ENCODE results near the gene GRAMD1A.
"Not testable (repeated sequence)": the region's sequence is repeated elsewhere in the genome, so short reads cannot be mapped to it uniquely, and the experiment has no call there.

GRAMD1A gene

DNA sequence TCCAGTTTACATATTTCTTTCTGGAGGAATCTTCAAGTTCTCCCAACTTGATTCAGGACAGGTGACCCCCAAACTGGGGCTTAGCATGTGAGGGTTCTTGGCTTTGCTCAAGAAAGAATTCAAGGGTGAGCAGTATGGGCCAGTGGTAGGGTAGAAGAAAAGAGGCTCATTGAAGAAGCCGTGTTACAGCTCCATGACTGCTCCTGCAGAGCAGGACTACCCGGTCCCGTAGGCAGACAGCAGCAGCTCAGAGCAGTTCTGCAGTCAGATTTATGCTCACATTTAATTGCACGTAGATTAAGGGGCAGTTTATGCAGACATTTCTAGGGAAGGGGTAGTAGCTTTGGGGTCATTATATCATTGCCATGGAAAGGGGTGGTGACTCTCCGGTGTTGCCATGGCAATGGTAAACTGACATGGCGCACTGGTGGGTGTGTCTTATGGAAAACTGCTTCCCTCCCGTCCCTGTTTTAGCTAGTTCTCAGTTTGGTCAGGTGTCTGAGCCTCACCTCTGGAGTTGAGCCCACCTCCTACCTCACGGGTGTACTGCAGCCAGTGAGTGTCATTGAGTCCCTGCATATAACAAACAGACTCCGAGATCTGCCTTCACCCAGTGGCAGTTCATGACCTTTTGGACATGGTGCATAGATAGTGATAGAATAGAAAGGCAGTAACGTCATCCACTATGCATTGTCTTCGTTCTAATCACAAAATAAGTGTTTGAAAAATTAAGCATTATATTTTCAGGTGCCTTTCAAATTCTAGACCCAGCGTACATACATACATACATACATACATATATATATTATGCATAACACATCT lies 20.1 kb upstream of the GRAMD1A start:
- no peak for DNase-seq

GRCh38 chr19:34982275-34982674 lies 17.8 kb upstream of the GRAMD1A start:
- no peak for DNase-seq

- no peak for DNase-seq
Observed at GRCh38 chr19:34983786-34984185, 16.3 kb upstream of the GRAMD1A start.

DNA sequence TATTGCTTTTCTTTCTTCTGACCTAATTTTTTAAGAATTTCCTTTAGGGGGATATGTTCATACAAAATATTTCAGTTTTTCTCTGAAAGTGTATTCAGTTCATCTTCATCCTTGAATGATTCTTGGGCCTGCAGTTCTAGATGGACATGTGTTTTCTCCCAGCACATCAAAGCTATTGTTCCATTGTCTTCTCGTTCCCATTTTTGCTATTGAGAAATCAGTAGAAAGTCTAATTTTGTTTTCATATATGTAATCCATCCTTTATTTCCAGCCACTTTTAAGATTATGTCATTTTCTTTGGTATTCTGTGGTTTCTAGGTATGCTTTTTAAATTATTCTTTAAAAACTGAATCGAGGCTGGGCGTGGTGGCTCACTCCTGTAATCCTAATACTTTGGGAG lies 15.8 kb upstream of the GRAMD1A start:
- no peak for DNase-seq

GRCh38 chr19:34985249-34986022 lies 14.7 kb upstream of the GRAMD1A start:
- DNase-seq = no peak

GRCh38 chr19:34988119-34988518 lies 12.0 kb upstream of the GRAMD1A start:
- no peak for DNase-seq

DNA sequence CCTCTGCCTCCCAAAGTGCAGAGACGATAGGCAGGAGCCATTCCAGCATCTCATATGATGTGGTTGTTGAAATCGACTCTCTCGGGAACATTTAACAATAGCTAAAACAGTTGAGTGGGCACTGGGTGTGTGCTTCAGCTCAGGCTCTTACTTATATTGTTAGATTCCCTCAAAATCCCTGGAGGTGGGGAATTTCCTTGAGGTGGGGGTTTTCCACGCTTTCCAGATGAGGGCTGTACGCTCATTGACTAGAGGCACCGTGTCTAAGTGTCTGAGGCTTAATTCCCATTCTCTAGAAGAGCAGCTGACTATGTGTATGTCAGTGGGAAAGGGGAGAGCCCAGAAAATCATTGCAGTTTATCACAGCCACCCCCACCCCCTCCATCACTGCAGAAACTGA lies 10.8 kb upstream of the GRAMD1A start:
- no peak for DNase-seq

DNA sequence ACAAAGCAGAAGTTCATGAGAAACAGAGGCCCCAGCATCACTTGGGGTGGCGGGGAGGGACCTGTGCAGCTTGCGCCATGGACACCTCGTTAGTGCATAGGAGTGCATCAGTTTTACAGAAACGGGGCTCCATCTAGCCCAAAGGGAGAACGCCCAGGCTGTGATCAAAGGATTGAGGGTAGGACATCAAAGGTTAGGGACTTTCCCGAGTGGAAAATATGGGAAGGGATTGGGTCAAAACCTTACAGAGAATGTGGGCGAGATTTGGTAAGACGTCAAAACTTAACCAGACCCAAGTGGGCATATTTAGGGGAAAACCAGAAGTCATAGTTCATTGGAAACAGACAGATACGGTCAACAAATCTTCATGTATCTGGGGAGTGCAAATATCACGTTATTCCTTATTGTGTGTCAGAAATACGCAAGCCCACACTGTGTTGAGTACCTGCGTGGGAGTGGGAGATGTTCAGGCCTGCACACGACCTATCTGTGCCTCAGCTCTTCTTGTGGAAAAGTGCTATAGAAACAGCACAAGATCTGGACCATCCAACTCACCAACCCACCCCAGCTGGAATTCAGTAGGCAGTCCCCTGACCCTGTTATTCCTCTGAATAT lies 9.4 kb upstream of the GRAMD1A start:
- DNase-seq = no peak

DNA sequence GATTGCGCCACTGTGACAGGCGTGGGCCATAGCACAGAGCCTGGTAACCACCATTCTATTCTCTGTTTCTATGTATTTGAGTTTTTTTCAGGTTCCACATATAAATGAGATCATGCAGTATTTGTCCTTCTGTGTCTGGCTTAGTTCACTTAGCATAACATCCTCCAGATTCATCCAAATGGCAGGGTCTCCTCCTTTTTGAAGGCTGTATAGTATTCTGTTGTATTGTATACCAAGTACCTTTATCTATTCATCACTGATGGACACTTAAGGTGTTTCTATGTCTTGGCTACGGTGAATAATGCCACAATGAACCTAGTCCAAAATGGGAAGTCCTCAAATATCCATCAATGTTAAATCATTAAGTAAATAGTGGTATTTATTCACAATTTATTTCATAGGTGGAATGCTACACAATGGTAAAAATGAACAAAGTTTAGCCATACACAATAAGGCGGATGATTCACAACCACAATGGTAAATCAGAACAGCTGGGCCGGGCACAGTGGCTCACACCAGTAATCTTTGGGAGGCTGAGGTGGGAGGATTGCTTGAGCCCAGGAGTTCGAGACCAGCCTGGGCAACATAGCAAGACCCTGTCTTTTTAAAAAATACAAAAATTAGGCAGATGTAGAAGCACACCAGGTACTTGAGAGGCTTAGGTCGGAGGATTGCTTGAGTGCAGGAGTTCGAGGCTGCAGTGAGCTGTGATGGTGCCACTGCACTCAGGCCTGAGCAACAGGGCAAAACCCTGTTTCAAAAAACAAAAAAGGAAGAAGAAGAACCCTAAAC lies 8.4 kb upstream of the GRAMD1A start:
- no peak for DNase-seq

DNA sequence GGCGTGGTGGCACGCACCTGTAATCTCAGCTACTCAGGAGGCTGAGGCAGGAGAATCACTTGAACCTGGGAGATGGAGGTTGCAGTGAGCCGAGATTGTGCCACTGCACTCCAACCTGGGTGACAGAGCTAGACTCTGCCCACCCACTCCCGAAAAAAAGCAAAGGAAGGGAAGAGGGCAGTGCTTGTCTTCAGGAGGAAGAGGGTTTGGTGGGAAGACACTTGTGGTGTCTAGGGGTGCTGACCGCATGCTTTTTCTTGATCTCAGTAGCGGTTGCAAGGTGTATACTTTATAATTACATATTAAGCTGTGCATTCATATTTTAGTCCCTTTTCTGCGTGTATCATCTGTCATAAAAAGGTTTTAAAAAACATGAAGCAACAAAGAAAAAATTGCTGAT lies 7.5 kb upstream of the GRAMD1A start:
- not testable (repeated sequence) for DNase-seq

- no peak for DNase-seq
Observed at GRCh38 chr19:34994286-34994642, 5.9 kb upstream of the GRAMD1A start.

DNA sequence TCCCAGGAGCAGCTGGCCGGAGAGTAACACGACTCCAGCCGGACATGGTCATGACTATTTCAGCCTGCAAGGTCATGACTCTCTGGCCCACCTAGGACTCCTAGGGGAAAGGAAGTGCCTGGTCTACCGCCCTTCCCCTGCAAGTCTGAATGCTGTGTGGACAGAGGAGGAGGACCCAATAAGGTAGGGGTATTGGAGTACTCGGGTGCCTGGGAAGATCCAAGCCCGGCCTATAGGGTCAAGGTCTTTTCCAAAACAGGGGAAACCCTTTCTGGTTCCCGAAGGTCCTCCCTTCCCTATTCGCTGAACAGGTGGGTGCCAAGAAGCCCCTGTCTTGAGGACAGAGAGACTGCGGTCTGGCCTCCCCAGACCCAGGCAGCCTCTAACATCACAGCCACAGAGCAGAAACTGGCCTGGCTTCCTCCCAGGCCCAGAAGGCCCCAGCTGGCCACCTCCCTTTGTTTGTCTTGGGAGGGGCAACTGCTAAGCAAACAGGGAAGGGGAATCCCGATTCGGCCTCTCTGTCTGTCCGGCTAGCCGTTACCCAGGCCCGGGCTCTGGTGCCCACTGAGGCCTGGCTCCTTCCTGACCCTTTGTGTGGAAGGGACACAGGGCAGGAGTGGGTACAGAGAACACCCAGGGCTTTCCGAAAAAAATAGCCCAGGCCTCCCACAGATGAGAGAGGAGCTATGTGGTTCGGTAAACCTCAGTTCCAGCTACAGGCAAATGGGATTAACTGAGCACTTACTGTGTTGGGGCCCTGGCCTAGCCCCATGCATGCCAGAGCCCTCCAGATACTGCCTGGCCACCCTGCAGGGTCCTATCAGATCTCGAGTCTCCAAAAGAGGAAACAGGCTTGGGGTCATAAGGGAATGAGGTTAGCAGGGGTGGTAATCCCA lies 5.2 kb upstream of the GRAMD1A start:
- no peak for DNase-seq

DNA sequence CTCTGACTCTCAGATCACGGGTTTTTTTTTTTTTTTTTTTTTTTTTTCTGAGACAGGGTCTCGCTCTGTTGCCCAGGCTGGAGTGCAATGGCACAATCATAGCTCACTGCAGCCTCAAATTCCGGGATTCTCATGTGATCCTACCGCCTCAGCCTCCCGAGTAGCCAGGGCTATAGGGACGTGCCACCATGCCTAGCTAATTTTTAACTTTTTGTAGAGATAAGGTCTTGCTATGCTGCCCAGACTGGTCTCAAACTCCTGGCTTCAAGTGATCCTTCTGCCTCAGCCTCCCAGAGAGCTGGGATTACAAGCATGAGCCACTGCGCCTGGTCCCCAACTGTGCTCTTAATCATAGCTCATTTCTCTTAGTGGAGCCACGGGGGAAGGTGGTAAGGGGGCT lies 4.6 kb upstream of the GRAMD1A start:
- DNase-seq = no peak

GRCh38 chr19:34997071-34997617 lies 3.0 kb upstream of the GRAMD1A start:
- DNase-seq = no peak

DNA sequence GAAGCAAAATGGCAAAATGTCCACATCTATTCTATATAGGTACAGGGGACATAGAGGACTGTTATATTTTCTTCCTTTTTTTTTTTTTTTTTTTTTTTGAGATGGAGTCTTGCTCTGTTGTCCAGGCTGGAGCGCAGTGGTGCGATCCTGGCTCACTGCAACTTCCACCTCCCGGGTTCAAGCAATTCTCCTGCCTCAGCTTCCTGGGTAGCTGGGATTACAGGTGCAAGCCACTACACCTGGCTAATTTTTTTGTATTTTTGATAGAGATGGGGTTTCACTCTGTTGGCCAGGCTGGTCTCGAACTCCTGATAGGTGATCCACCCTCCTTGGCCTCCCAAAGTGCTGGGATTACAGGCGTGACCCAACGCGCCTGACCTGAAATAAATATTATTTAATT lies 1.9 kb upstream of the GRAMD1A start:
- DNase-seq = not testable (repeated sequence)

- DNase-seq = peak; percentile 82
Observed at GRCh38 chr19:34998777-34999497, 1.2 kb upstream of the GRAMD1A start.

GRCh38 chr19:35000338-35000646 lies 169 bp downstream of the GRAMD1A start:
- no peak for DNase-seq

GRCh38 chr19:35000647-35001501 lies 751 bp downstream of the GRAMD1A start:
- peak; percentile 52 for DNase-seq

DNA sequence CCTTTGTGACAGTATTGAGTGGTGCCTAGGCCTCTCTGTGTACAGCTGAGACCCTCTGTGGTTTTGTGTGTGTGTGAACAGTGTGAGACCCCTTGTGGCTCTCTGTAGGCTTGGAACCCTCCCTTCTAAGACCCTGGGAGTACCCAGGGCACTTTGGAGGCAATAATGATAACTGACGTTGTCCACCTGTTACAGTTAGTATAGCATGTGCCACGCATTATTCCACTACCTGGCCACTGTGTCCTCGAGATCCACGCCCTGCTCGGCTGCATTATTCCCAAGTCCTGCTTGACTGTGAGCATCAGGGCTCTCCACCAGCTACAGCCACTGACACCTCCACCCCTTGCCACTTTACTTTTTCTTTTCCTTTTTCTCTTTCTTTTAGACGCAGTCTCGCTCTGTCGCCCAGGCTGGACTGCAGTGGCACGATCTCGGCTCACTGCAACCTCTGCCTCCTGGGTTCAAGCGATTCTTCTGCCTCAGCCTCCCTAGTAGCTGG lies 2.0 kb downstream of the GRAMD1A start:
- DNase-seq = no peak
